HG02610 (cell line): ENCODE results near the gene CDCP1.

Experiments
- ATAC-seq: cut with Tn5 transposase; IDR thresholded peaks from one replicate; pipeline ENCODE4 v1.9.1; 2021; ENCODE audit warnings: mild to moderate bottlenecking, moderate library complexity; ENCODE audit not compliant: unreplicated experiment

CDCP1 gene

DNA sequence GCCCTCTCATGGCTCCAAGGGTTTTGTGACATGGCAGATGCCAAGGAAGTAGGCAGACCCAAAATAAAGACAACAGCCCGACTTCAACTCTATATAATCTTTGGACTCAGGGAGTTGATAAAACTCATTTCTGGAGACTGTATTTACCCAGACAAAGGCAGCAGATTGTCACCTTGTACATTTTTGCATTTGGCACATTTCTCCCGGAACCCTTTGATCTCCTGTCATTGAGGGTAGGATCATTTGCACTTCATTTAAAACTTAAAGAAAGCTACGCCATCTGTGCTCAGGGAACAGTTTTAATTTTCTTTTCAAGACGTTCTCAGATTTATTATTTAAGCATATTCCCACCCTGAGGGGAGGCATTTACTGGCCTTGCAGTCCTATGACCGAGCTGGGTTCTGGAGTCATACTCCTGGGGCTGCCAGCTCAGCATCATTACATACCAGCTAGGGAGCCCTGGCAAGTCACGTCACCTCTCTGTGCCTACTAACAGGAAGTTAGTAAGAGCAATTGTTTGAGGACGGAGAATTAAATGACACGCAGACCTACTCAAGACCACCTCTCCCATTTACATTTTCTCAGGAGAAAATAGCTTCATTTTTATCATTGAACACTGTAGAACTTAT, 5.9 kb downstream of the CDCP1 start:
- no peak for ATAC-seq

GRCh38 chr3:45139372-45140140, 6.6 kb downstream of the CDCP1 start:
- ATAC-seq: no peak

GRCh38 chr3:45137656-45138181, 8.5 kb downstream of the CDCP1 start:
- ATAC-seq: no peak

DNA sequence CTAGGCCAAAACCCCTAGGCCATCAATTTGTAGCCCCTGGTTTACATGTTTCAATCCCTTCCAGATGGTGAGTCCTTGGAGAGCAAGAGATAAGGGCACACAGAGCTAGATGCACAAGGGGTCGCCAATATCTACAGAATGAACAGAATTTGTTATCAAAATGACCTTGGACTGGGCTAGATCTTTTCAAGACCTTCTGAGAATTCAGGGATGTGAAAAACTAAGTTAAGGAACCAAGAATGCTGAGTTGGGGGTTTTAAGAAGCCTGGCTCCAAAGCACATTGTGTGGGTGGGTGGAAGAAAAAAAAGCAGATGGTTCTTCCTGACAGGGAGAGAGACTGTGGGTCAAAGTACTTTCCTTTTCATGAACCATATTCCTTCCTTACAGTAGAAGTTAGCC, 10.2 kb downstream of the CDCP1 start:
- ATAC-seq: no peak

DNA sequence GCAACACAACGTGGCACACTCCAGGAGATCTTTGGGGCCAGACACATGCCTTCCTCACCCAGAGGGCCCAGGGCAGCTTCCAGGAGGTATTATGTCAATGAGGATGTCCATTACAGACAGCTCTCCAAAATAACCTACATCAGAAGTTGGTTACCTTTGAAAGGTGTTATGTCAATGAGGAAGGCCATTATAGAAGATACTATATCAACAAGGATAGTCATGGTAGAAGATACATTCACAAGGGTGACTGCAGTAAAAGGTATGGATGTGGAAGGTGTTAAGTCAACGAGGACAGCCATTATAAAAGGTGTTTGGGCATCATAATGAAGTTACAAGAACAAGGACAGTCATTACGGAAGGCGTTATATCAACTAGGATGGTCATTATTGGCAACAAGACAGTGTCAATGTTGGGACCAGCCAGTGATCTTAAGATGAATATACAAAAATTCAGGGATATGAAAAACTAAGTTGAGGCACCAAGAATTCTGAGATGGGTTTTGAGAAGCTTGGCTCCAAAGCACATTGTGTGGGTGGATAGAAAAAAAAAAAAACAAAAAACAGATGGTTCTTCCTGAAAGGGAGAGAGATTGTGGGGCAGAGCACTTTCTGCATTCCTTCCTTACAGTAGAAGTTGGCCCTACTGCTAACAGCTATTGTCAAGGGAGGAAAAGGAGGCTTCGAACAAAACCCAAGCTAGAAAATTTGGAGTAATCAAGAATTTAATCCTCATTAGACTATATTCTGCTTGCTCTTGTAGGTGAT, 11.2 kb downstream of the CDCP1 start:
- ATAC-seq: no peak

DNA sequence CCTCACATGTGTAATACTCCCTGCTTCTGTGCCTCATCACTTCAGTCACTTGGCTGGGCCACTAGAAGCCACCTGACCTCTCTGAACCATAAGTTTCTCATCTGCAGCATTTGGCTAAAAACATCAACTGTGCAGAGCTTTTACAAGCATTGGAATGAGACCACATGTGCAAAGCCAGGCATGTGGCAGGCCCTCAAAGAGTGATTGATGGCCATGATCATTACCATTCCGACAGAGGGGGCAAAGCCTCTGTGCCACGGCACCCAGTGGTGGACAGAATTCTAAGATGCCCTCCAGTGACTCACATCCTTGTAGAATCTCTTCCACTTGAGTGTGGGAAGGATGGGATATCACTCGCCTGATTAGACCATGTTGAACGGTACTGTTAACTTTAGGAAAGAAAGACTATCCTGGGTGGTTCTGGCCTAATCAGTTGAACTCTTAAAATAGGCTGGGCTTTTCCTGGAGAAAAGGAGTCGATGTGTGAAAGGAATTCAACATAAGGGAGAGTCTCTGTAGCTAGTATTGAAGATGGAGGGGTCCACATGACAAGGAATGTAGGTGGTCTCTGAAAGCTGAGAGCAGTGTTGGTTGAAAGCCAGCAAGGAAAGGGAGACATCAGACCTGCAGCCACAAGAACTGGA, 13.5 kb downstream of the CDCP1 start:
- no peak for ATAC-seq

- no peak for ATAC-seq
These were observed 15.0 kb downstream of the CDCP1 start for GRCh38 chr3:45131201-45131600.

DNA sequence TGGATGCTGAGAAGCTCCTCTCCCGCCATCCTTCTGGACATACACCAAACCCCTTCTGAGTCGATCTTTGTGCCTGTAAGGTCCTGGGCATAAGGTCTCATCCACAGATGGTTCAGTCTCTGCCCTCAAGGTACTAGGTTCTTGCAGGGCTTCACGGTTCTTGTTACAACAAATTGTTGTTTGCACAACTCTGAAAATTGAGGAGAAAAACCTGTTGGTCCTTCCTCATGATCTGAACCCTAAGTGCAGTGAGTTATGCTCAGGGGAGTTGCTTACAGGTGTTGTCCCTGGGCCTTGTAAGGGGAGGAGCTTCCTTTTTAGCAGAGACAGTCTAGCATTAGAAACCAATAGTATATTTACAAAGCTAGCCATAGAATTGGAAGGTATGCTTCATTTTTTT, 15.7 kb downstream of the CDCP1 start:
- no peak for ATAC-seq

DNA sequence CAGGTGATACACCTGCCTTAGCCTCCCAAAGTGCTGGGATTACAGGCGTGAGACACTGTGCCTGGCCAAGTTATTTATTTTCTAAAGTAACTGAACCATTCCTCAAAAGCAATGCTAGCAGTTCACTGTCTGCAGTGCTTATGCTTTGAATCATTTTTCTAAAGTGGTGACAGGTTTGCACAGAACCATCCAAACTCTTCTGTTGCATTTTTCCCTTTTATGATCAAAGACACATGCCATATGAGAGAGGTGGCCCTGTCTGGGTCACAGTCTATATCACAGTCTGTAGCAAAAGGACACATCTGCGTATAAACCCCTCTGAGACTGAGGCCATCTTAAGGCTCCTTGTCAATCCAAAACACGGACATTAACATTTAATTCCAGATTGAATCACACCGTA, 17.2 kb downstream of the CDCP1 start:
- ATAC-seq: no peak

DNA sequence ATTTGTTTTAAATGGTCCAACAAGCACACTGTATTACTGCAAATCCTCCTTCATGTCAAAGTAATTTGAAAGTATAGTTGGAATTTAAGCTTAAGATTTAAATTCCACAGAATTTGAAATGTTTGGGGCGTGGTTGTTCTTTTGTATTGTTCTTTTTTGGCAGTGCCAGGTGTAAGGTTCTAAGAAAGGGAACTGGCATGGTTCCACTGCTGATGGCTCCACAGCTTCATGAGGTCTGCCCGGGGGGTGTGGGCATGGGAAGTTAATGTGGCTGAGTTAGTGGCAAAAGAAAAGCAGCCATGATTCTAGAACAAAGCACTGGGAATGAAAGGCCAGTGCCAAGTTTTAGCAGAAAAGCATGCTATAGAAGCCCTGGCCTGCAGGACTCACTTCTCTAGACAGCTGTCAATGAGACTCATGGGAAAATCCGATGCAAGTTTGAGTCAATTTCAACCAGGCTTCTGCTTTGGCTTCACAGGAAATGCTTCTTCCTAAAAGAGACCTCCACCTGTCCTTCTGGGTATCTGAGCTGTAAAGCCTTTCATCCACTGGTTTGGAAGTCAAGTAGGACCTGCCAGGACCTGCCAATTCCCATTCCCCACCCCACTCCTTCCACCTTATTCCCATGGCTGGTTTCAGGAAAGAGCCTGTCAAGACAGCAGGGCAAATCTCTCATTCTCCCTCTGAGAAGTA, 18.9 kb downstream of the CDCP1 start:
- no peak for ATAC-seq

- ATAC-seq: no peak
These were observed 19.4 kb downstream of the CDCP1 start for GRCh38 chr3:45126730-45127129.

GRCh38 chr3:45125550-45126026, 20.6 kb downstream of the CDCP1 start:
- ATAC-seq: no peak

DNA sequence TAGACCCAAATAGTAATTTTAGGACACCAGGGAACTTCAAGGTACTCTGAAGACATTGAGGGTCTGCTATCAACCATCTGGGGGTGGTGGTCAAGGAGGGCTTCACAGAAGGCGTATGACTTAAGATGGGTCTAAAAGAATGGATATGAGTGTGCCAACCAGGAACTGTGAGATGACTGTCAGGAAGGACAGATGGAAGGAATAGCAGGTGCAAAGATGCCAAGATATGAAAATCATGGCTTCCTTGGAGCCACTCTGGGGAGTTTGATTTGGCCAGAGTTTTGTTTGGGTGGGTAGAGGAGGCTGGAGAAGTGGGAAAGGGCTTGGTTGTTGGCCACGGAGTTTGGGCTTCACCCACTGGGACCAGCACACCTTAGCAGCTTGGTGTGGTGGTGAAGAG, 21.2 kb downstream of the CDCP1 start:
- no peak for ATAC-seq

DNA sequence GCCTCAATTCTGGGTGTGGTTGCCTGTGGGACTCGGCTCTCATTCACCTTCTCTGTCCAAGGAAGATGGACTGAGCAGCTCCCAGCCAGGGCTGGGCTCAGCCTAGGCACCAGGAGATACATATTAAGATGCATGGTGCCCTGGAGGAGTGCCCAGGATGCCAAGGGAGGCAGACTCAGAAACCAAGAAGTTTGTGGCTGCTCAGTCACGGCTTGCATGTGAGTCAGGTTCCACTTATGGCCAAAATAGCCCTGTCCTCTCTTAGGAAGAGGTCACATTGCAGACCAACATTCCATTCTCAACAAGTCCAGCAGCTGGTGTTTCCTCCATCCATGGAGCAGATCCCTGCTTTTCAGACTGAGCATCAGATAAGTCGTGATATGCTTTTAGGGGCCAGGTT, 21.8 kb downstream of the CDCP1 start:
- no peak for ATAC-seq

DNA sequence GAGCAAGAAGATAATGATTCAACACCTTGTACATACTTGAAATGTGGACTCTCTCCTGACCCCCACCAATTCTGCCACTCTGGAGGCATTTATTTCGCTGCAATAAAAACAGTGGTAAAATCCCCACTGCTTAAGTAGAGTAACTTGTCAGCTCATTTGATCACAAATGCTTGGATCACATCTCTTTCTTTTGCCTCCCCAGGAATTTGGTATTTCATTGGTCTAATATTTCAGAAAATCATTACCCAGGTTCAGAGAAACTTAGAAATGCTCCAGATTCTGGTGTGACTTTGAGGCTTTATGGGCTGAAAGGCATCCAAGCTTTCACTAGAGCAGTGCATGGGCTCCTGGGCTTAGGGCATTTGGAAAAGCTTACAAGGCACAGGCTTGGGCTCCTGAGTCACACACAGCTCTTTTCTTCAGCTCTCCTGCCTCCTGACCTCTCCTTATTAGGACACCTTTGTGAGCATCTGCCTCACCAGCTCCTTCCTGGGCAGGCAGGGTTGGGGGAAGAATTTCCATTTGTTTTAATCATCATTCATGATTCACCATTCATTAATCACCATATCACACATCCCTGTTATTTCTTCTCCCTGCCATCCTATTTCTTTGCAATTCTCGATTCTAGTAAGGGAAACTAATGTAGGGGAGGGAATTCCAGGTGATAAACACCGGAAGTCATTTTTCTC, 22.5 kb downstream of the CDCP1 start:
- ATAC-seq: no peak

GRCh38 chr3:45123030-45123429, 23.1 kb downstream of the CDCP1 start:
- ATAC-seq: no peak

DNA sequence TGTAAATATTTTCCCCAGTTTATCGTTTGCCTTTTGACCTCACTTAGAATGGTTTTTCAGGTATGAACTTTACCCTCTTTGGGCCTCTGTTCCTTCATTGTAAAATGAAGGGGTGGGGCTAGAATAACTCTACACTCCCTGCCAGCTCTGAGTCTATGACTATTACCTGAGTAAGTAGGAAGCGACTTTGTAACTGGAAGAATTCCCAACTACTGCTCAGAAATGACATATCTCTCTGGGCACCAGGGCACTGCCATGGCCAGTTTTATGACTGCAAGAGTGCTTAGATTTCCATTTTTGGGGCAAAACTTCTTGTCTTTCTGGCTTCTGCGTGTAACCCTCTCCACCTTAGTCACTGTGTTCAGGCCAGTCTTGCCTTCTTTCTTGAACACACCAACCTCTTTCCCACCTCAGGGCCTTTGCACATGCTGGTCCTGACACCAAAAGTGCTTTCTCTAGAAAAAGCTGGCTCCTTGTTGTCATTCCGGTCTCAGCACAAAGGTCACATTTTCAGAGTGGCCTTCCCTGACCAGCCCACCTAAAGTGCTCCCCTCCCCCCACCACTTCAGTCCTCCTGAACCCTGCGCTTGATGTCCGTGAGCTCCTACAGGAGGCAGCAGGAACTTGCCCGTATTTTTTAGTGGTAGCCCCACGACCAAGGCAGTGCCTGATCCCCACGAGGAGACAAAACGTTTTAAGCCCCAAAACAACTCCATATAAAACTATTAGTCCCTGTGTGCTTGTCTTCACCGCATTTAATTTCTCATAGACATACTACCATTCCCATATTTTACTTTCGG, 25.6 kb downstream of the CDCP1 start:
- ATAC-seq: no peak

GRCh38 chr3:45119824-45120358, 26.3 kb downstream of the CDCP1 start:
- ATAC-seq: no peak

DNA sequence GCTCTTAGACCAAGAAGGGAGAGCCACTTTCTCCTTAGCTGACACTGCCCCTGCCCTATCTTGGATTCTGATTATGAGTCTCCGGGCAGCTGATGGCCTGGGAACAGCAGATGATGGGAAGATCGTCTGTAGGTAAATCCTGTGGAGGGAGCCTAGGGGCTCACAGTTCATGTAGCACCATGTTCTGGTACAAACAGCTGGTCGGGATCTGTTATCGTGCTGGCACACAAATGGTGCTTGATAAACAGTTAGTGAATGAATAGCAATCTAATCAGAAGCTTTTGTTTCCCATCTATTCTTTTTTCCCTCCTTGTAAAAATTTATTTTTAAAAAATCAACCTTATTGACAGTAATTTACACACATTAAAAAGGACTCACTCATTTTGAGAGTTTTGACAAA, 26.8 kb downstream of the CDCP1 start:
- ATAC-seq: no peak
